ENCODE data around the gene MPND. TPM values are rescaled to one million over a fixed set of nuclear protein-coding genes. Genes with fewer than 3 reads are reported as not detected.
A peak's percentile ranks its signal among the peaks of the same experiment; 100 is the strongest.

The MPND gene
- total and polyA plus RNA-seq, 2 of the 13 experiments (the other 11 are each of a cell fraction or from before 2014, with no cell fraction given) = 10.8 to 15.8 TPM

DNA sequence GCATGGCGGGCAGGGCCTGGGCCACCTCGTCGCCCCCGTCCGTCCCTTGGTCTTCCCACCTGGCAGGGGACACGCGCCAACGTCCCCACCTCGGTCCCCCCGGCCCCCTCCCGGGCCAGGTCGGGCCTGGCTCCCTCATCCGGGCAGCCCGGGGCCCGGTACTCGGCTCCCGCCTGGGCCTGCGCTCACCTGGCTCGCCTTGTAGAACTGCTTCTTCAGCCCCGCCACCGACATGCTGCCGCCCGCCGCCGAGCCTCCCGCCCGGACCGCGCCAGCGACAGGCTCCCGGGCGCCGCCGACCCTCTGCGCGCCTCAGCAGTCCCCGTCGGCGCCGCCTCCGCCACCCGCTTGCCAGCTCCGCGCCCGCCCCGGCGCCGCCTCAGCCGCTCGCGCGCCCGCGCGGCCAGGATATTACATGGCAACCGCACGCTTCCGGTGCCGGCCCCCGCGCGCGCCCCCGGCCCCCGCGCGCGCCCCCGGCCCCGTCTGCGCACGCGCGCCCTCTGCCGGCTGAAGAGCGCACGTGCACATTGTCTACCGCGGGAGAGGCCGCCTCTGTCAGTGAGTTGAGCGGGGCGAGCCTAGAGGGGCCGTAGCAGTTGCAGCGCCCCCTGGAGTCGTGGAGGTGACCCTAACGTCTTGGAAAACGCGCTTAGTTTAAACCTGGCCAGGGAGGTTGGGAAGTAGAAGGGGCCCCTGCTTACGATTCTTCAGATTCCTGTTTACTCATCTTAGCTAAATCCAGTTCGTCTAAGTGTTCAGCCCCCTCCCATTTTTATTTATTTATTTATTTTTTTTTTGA is 57.0 kb downstream of the MPND start, which contains the start of gene SH3GL1 (continued):
- TF ChIP-seq, protein P1, sequence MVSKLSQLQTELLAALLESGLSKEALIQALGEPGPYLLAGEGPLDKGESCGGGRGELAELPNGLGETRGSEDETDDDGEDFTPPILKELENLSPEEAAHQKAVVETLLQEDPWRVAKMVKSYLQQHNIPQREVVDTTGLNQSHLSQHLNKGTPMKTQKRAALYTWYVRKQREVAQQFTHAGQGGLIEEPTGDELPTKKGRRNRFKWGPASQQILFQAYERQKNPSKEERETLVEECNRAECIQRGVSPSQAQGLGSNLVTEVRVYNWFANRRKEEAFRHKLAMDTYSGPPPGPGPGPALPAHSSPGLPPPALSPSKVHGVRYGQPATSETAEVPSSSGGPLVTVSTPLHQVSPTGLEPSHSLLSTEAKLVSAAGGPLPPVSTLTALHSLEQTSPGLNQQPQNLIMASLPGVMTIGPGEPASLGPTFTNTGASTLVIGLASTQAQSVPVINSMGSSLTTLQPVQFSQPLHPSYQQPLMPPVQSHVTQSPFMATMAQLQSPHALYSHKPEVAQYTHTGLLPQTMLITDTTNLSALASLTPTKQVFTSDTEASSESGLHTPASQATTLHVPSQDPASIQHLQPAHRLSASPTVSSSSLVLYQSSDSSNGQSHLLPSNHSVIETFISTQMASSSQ (IDR thresholded peaks at IDR 0.05; ENCODE audit: low read depth) = no peak
- TF ChIP-seq, protein P1 (CRISPR knock-in tag; IDR thresholded peaks at IDR 0.05; ENCODE audit: borderline replicate concordance) = peak; percentile 67
- TF ChIP-seq ZNF747 (CRISPR knock-in tag; IDR thresholded peaks at IDR 0.05; ENCODE audit: borderline replicate concordance) = 0 out of 2 replicates have a peak, but pooled peaks have one; percentile 10
- TF ChIP-seq, protein P2, sequence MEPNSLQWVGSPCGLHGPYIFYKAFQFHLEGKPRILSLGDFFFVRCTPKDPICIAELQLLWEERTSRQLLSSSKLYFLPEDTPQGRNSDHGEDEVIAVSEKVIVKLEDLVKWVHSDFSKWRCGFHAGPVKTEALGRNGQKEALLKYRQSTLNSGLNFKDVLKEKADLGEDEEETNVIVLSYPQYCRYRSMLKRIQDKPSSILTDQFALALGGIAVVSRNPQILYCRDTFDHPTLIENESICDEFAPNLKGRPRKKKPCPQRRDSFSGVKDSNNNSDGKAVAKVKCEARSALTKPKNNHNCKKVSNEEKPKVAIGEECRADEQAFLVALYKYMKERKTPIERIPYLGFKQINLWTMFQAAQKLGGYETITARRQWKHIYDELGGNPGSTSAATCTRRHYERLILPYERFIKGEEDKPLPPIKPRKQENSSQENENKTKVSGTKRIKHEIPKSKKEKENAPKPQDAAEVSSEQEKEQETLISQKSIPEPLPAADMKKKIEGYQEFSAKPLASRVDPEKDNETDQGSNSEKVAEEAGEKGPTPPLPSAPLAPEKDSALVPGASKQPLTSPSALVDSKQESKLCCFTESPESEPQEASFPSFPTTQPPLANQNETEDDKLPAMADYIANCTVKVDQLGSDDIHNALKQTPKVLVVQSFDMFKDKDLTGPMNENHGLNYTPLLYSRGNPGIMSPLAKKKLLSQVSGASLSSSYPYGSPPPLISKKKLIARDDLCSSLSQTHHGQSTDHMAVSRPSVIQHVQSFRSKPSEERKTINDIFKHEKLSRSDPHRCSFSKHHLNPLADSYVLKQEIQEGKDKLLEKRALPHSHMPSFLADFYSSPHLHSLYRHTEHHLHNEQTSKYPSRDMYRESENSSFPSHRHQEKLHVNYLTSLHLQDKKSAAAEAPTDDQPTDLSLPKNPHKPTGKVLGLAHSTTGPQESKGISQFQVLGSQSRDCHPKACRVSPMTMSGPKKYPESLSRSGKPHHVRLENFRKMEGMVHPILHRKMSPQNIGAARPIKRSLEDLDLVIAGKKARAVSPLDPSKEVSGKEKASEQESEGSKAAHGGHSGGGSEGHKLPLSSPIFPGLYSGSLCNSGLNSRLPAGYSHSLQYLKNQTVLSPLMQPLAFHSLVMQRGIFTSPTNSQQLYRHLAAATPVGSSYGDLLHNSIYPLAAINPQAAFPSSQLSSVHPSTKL (CRISPR knock-in tag; IDR thresholded peaks at IDR 0.05) = peak; percentile 51; the same call in 1 of the 2 replicates
- peak; percentile 80; the same call in 1 of the 2 replicates for TF ChIP-seq ZBTB38 (CRISPR knock-in tag; IDR thresholded peaks at IDR 0.05)
- TF ChIP-seq, protein P3, sequence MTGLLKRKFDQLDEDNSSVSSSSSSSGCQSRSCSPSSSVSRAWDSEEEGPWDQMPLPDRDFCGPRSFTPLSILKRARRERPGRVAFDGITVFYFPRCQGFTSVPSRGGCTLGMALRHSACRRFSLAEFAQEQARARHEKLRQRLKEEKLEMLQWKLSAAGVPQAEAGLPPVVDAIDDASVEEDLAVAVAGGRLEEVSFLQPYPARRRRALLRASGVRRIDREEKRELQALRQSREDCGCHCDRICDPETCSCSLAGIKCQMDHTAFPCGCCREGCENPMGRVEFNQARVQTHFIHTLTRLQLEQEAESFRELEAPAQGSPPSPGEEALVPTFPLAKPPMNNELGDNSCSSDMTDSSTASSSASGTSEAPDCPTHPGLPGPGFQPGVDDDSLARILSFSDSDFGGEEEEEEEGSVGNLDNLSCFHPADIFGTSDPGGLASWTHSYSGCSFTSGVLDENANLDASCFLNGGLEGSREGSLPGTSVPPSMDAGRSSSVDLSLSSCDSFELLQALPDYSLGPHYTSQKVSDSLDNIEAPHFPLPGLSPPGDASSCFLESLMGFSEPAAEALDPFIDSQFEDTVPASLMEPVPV (CRISPR knock-in tag; IDR thresholded peaks at IDR 0.05) = 0 out of 2 replicates have a peak, but pooled peaks have one; percentile 9
- peak; percentile 42 for TF ChIP-seq AGO1 (IDR thresholded peaks at IDR 0.05; ENCODE audit: low read depth, low read length, poor library complexity, severe bottlenecking)
- no peak for TF ChIP-seq ZSCAN20 (CRISPR knock-in tag; IDR thresholded peaks at IDR 0.05; ENCODE audit: borderline replicate concordance)
- TF ChIP-seq, protein P4, sequence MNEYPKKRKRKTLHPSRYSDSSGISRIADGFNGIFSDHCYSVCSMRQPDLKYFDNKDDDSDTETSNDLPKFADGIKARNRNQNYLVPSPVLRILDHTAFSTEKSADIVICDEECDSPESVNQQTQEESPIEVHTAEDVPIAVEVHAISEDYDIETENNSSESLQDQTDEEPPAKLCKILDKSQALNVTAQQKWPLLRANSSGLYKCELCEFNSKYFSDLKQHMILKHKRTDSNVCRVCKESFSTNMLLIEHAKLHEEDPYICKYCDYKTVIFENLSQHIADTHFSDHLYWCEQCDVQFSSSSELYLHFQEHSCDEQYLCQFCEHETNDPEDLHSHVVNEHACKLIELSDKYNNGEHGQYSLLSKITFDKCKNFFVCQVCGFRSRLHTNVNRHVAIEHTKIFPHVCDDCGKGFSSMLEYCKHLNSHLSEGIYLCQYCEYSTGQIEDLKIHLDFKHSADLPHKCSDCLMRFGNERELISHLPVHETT (CRISPR knock-in tag; conservative IDR thresholded peaks at IDR 0.05) = peak; percentile 87
- TF ChIP-seq, protein P5, sequence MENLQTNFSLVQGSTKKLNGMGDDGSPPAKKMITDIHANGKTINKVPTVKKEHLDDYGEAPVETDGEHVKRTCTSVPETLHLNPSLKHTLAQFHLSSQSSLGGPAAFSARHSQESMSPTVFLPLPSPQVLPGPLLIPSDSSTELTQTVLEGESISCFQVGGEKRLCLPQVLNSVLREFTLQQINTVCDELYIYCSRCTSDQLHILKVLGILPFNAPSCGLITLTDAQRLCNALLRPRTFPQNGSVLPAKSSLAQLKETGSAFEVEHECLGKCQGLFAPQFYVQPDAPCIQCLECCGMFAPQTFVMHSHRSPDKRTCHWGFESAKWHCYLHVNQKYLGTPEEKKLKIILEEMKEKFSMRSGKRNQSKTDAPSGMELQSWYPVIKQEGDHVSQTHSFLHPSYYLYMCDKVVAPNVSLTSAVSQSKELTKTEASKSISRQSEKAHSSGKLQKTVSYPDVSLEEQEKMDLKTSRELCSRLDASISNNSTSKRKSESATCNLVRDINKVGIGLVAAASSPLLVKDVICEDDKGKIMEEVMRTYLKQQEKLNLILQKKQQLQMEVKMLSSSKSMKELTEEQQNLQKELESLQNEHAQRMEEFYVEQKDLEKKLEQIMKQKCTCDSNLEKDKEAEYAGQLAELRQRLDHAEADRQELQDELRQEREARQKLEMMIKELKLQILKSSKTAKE (CRISPR knock-in tag; IDR thresholded peaks at IDR 0.05; ENCODE audit: borderline replicate concordance) = peak; percentile 30; the same call in 1 of the 2 replicates
- TF ChIP-seq ZNF350 (CRISPR knock-in tag; IDR thresholded peaks at IDR 0.05; ENCODE audit: borderline replicate concordance, low read depth) = peak; percentile 47; the same call in 1 of the 2 replicates
- peak; percentile 46 for TF ChIP-seq AGO2 (optimal IDR thresholded peaks at IDR 0.05; ENCODE audit: low read depth, low read length)
- TF ChIP-seq CHD2 (IDR thresholded peaks at IDR 0.05; ENCODE audit: low read depth, low read length) = peak; percentile 66; the same call in 1 of the 2 replicates

Data from HepG2 (cell line).